Measurements from ENCODE around the gene DACH1.

The DACH1 gene

DNA sequence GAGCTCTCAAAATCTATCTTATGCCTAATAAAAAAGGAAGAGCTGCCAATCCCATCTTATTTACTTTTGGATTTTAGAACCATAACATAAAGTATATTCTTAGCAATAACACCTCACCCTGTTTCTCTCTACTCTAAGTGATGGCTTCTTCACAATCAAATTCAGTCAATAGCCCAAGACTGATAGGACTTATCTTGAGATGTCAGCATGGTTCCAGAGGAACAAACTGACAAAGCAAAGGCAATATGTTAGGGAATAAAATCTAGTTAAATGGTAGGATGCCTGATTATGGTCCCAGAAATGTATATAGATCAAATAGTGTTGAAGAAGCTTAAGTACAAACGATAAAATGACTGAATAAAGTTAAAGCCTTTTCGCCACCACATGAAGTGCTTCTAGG, 36.3 kb downstream of the DACH1 start:
- Histone ChIP-seq H3K27me3 (ENCODE audit: insufficient read depth, low read depth) (no peaks in the 10 kb centered on the region), H3K36me3 (ENCODE audit: insufficient read depth) (no peaks in the 10 kb centered on the region), H3K27ac (no peak overlapping the region), H3K4me3 (IDR thresholded peaks at IDR 0.05; ENCODE audit: insufficient read depth, low read depth, low read length) (no peak overlapping the region), H3K4me1 (ENCODE audit: low read depth, poor library complexity, severe bottlenecking) (no peaks in the 10 kb centered on the region), H3K9ac (no peak overlapping the region), H3K79me2 (ENCODE audit: insufficient read depth, low read depth) (no peaks in the 10 kb centered on the region), H4K20me1 (ENCODE audit: insufficient read depth) (no peaks in the 10 kb centered on the region), H3K4me2 (no peak overlapping the region), H2AFZ (ENCODE audit: low read depth) (no peak overlapping the region)
- TF ChIP-seq, protein P1, sequence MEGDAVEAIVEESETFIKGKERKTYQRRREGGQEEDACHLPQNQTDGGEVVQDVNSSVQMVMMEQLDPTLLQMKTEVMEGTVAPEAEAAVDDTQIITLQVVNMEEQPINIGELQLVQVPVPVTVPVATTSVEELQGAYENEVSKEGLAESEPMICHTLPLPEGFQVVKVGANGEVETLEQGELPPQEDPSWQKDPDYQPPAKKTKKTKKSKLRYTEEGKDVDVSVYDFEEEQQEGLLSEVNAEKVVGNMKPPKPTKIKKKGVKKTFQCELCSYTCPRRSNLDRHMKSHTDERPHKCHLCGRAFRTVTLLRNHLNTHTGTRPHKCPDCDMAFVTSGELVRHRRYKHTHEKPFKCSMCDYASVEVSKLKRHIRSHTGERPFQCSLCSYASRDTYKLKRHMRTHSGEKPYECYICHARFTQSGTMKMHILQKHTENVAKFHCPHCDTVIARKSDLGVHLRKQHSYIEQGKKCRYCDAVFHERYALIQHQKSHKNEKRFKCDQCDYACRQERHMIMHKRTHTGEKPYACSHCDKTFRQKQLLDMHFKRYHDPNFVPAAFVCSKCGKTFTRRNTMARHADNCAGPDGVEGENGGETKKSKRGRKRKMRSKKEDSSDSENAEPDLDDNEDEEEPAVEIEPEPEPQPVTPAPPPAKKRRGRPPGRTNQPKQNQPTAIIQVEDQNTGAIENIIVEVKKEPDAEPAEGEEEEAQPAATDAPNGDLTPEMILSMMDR (conservative IDR thresholded peaks at IDR 0.05; ENCODE audit: low read depth, low read length): no peak

DNA sequence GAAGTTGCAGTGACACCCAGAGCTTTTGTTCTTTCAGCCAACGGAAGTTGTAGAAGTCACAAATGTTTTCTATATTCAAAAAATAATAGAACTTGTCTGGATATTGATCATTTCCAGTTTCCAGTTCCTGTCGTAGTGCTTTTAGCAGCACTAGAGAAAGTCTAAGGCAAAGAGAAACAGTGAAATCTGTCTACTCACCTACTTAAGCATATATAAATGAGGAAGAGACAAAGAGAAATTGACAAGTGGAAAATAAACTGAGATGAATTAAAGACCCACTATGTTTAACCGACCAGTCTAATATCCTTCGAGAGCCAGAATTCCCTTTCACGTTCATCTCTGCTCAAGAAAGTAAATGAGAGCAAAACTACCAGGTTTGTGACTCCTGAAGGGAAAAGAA, 36.7 kb downstream of the DACH1 start:
- Histone ChIP-seq H3K4me1 (ENCODE audit: low read depth, poor library complexity, severe bottlenecking) (no peaks in the 10 kb centered on the region), H3K9ac (no peak overlapping the region), H3K27ac (no peak overlapping the region), H3K4me3 (IDR thresholded peaks at IDR 0.05; ENCODE audit: insufficient read depth, low read depth, low read length) (no peak overlapping the region), H3K27me3 (ENCODE audit: insufficient read depth, low read depth) (no peaks in the 10 kb centered on the region), H3K36me3 (ENCODE audit: insufficient read depth) (no peaks in the 10 kb centered on the region), H4K20me1 (ENCODE audit: insufficient read depth) (no peaks in the 10 kb centered on the region), H3K79me2 (ENCODE audit: insufficient read depth, low read depth) (no peaks in the 10 kb centered on the region), H3K4me2 (no peak overlapping the region), H2AFZ (ENCODE audit: low read depth) (no peak overlapping the region)
- TF ChIP-seq, protein P1 (conservative IDR thresholded peaks at IDR 0.05; ENCODE audit: low read depth, low read length): no peak

DNA sequence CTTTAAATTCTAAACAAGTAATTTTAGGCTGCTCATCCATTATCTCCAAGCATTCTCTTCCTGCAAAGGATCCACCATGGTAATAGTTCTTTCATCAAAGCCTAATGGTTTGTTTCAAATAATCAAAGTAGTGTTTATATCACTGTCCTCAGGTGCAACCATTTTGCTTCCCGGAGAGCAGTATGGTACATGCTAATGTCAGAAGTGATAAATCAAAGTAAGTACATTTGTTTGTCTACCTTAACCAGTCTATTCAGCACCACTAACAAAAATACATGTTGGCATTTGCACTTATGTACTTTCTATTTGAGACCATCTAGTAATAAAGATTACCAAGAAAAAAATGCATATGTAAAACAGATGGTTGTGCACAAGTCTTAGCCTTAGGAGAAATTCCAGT, 37.5 kb downstream of the DACH1 start:
- Histone ChIP-seq H3K27me3 (ENCODE audit: insufficient read depth, low read depth) (no peaks in the 10 kb centered on the region), H3K4me2 (no peak overlapping the region), H4K20me1 (ENCODE audit: insufficient read depth) (no peaks in the 10 kb centered on the region), H3K4me3 (IDR thresholded peaks at IDR 0.05; ENCODE audit: insufficient read depth, low read depth, low read length) (no peak overlapping the region), H3K79me2 (ENCODE audit: insufficient read depth, low read depth) (no peaks in the 10 kb centered on the region), H3K36me3 (ENCODE audit: insufficient read depth) (no peaks in the 10 kb centered on the region), H3K9ac (no peak overlapping the region), H3K27ac (no peak overlapping the region), H3K4me1 (ENCODE audit: low read depth, poor library complexity, severe bottlenecking) (no peaks in the 10 kb centered on the region), H2AFZ (ENCODE audit: low read depth) (no peak overlapping the region)
- TF ChIP-seq, protein P1 (conservative IDR thresholded peaks at IDR 0.05; ENCODE audit: low read depth, low read length): no peak

DNA sequence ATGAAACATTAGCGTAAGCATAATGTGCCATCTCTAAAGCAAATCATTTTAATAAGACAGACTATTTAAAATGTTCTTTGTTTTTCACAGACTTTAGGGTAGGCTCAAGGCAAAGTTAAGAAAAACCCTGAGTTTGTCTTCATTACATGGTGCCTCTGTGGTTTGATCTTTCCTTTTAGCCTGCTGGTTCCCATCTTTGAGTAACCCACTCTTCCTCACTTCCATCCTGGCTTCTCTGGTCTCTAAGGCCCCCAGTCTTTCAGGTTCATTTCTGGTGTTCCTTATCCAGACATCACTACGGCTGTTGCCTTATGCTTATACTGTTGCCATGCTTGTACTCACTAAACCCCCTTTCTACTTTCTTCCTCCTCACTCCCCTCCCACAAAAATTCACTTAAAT, 38.4 kb downstream of the DACH1 start:
- H3K4me2 ChIP-seq: no peak overlapping the region
- H3K27ac ChIP-seq: no peak overlapping the region
- H3K4me3 ChIP-seq (IDR thresholded peaks at IDR 0.05; ENCODE audit: insufficient read depth, low read depth, low read length): no peak overlapping the region
- H3K36me3 ChIP-seq (ENCODE audit: insufficient read depth): no peaks in the 10 kb centered on the region
- H3K27me3 ChIP-seq (ENCODE audit: insufficient read depth, low read depth): no peaks in the 10 kb centered on the region
- no peak overlapping the region for H2AFZ ChIP-seq (ENCODE audit: low read depth)
- no peaks in the 10 kb centered on the region for H3K4me1 ChIP-seq (ENCODE audit: low read depth, poor library complexity, severe bottlenecking)
- H3K9ac ChIP-seq: no peak overlapping the region
- H3K79me2 ChIP-seq (ENCODE audit: insufficient read depth, low read depth): no peaks in the 10 kb centered on the region
- TF ChIP-seq, protein P1 (conservative IDR thresholded peaks at IDR 0.05; ENCODE audit: low read depth, low read length): no peak
- no peaks in the 10 kb centered on the region for H4K20me1 ChIP-seq (ENCODE audit: insufficient read depth)

DNA sequence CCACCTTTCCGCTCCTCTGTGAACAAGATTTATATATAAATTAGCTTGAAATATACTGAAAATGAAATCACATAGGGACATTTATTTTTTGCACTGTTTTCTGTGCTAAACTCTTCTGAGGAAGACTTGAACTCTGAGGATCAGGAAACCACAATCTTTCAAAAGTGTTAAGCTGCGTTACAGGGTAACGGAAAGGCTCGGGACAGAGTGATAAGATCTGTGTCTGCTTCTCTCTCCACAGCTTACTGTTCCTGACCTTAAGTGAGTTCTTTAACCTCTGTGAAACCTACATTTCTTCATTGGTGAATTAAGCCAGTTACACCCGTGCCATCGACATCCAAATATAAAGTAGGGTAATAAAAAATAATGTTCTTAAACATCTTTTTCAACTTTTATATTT, 38.9 kb downstream of the DACH1 start:
- no peak overlapping the region for H2AFZ ChIP-seq (ENCODE audit: low read depth)
- no peaks in the 10 kb centered on the region for H3K79me2 ChIP-seq (ENCODE audit: insufficient read depth, low read depth)
- H3K27ac ChIP-seq: no peak overlapping the region
- H3K4me3 ChIP-seq (IDR thresholded peaks at IDR 0.05; ENCODE audit: insufficient read depth, low read depth, low read length): no peak overlapping the region
- no peaks in the 10 kb centered on the region for H3K27me3 ChIP-seq (ENCODE audit: insufficient read depth, low read depth)
- no peaks in the 10 kb centered on the region for H3K36me3 ChIP-seq (ENCODE audit: insufficient read depth)
- no peaks in the 10 kb centered on the region for H4K20me1 ChIP-seq (ENCODE audit: insufficient read depth)
- H3K9ac ChIP-seq: no peak overlapping the region
- no peak overlapping the region for H3K4me2 ChIP-seq
- TF ChIP-seq, protein P1 (conservative IDR thresholded peaks at IDR 0.05; ENCODE audit: low read depth, low read length): no peak
- no peaks in the 10 kb centered on the region for H3K4me1 ChIP-seq (ENCODE audit: low read depth, poor library complexity, severe bottlenecking)

Data from KMS-11 (cell line).